Nephron progenitor cell (in vitro differentiated cells): Measurements from ENCODE around the gene CENPK.
"Not testable (repeated sequence)": the region's sequence is repeated elsewhere in the genome, so short reads cannot be mapped to it uniquely, and the experiment has no call there.

ENCODE experiments used
- DNase-seq: peaks from one replicate; pipeline ENCODE4 v3.0.0; 2021
- H3K27ac Mint-ChIP-seq: 2 replicates; pipeline ENCODE4 v1.8.0; 2021; ENCODE audit warnings: mild to moderate bottlenecking, moderate library complexity, mixed read lengths
- H3K27me3 Mint-ChIP-seq: 2 replicates; pipeline ENCODE4 v1.8.0; 2021; ENCODE audit warnings: mild to moderate bottlenecking, low read depth, mixed read lengths; ENCODE audit not compliant: poor library complexity
- H3K36me3 Mint-ChIP-seq: 2 replicates; pipeline ENCODE4 v1.8.0; 2021; ENCODE audit warnings: low read depth, mixed read lengths
- H3K4me1 Mint-ChIP-seq: 2 replicates; pipeline ENCODE4 v1.8.0; 2021; ENCODE audit warnings: mixed read lengths
- H3K4me3 Mint-ChIP-seq: 2 replicates; pipeline ENCODE4 v1.8.0; 2021; ENCODE audit warnings: mild to moderate bottlenecking, moderate library complexity, mixed read lengths
- H3K9me3 Mint-ChIP-seq: 2 replicates; pipeline ENCODE4 v1.8.0; 2021; ENCODE audit warnings: mild to moderate bottlenecking, moderate library complexity, mixed read lengths
- CTCF ChIP-seq: fragments of 200-600 bp; sonication (generic); IDR thresholded peaks from 2 replicates; pipeline ENCODE4 v1.5.0; 2021; ENCODE audit warnings: antibody characterized with exemption

The CENPK gene

DNA sequence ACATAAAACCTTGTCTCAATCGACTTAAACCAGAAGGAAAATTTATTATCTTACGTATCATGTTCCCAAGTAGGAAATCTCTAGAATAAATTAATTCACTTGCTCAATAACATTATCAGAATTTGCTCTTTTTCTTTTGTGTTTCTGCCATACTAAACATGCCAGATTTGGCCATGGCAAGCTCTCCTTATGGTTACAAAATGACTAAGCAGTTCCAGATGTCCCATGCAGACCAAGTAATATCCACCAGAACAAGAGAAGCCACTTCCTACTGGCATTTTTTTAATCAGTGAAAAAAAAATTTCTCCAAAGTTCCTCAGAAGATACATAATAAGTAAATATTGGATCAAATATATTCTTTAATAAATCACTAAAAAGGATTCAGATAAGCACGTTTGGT lies 56.0 kb downstream of the CENPK start:
- H3K27ac Mint-ChIP-seq = no peak overlapping the region
- no peaks in the 10 kb centered on the region for H3K4me1 Mint-ChIP-seq
- H3K9me3 Mint-ChIP-seq = no peaks in the 10 kb centered on the region
- peaks cover 9% of the 10 kb centered on the region for H3K36me3 Mint-ChIP-seq
- no peak for TF ChIP-seq CTCF
- DNase-seq = no peak
- no peak overlapping the region for H3K4me3 Mint-ChIP-seq
- no peaks in the 10 kb centered on the region for H3K27me3 Mint-ChIP-seq

DNA sequence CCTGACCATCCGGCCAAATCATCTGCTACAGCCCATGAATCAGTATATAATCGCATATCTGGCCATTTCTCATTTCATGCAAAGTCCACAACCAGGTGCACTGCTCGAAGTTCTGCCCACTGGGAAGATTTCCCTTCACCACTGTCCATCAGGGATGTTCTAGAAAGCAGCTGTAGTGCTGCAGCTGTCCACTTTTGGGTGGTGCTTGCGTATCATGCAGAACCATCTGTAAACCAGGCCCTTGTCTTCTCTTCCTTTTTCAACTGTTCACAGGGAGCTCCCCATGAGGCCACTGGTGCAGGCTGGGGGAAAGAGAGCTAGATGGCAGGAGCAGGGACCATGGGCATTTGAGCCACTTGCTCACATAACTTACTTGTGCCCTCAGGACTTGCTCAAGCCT lies 73.8 kb downstream of the CENPK start:
- H3K27ac Mint-ChIP-seq = no peak overlapping the region
- H3K9me3 Mint-ChIP-seq = no peaks in the 10 kb centered on the region
- H3K36me3 Mint-ChIP-seq = peaks cover 20% of the 10 kb centered on the region
- H3K4me3 Mint-ChIP-seq = no peak overlapping the region
- no peak for DNase-seq
- no peaks in the 10 kb centered on the region for H3K4me1 Mint-ChIP-seq
- no peak for TF ChIP-seq CTCF
- H3K27me3 Mint-ChIP-seq = no peaks in the 10 kb centered on the region

GRCh38 chr5:65488038-65488687 lies 74.8 kb downstream of the CENPK start:
- DNase-seq, H3K9me3 Mint-ChIP-seq, H3K4me1 Mint-ChIP-seq, H3K27ac Mint-ChIP-seq, H3K4me3 Mint-ChIP-seq, H3K27me3 Mint-ChIP-seq: not testable (repeated sequence)
- H3K36me3 Mint-ChIP-seq = peaks cover 20% of the 10 kb centered on the region

- H3K9me3 Mint-ChIP-seq, H3K27ac Mint-ChIP-seq, DNase-seq, H3K27me3 Mint-ChIP-seq, H3K4me3 Mint-ChIP-seq: not testable (repeated sequence)
- Mint-ChIP-seq H3K4me1 (peaks cover 16% of the 10 kb centered on the region), H3K36me3 (peaks cover 20% of the 10 kb centered on the region)
Measured at GRCh38 chr5:65486803-65487202, 76.2 kb downstream of the CENPK start.

GRCh38 chr5:65485405-65485804 lies 77.6 kb downstream of the CENPK start:
- no peak overlapping the region for H3K27ac Mint-ChIP-seq
- no peak for DNase-seq
- peaks cover 21% of the 10 kb centered on the region for H3K4me1 Mint-ChIP-seq
- no peak overlapping the region for H3K4me3 Mint-ChIP-seq
- no peak for TF ChIP-seq CTCF
- H3K27me3 Mint-ChIP-seq = no peaks in the 10 kb centered on the region
- no peaks in the 10 kb centered on the region for H3K9me3 Mint-ChIP-seq
- H3K36me3 Mint-ChIP-seq = peaks cover 20% of the 10 kb centered on the region

- H3K4me1 Mint-ChIP-seq = peaks cover 21% of the 10 kb centered on the region
- peaks cover 13% of the 10 kb centered on the region for H3K36me3 Mint-ChIP-seq
- H3K27me3 Mint-ChIP-seq = no peaks in the 10 kb centered on the region
- no peak overlapping the region for H3K27ac Mint-ChIP-seq
- H3K4me3 Mint-ChIP-seq = no peak overlapping the region
- peak; percentile 42 for TF ChIP-seq CTCF
- no peak for DNase-seq
- no peaks in the 10 kb centered on the region for H3K9me3 Mint-ChIP-seq
Measured at GRCh38 chr5:65483546-65484346, 79.2 kb downstream of the CENPK start.
